ENCODE data around the gene CCDC88B. TPM values are rescaled to one million over a fixed set of nuclear protein-coding genes. Genes with fewer than 3 reads are reported as not detected.

The CCDC88B gene
- total RNA-seq, 1 experiment from 2014 or later, result 7.6 TPM

GRCh38 chr11:64304316-64305072, 35.5 kb upstream of the CCDC88B start:
- peak; percentile 58 for TF ChIP-seq CTCF (IDR thresholded peaks at IDR 0.05; ENCODE audit: unreplicated experiment)
- Mint-ChIP-seq H3K4me3 (ENCODE audit: low read depth, unreplicated experiment) (peak overlapping the region; percentile 100), H3K27ac (ENCODE audit: unreplicated experiment) (peak overlapping the region; percentile 50), H3K9me3 (ENCODE audit: low read depth, unreplicated experiment) (no peaks in the 10 kb centered on the region), H3K36me3 (ENCODE audit: insufficient read depth, unreplicated experiment) (peaks cover 44% of the 10 kb centered on the region), H3K27me3 (ENCODE audit: unreplicated experiment) (peaks cover 16% of the 10 kb centered on the region), H3K4me1 (ENCODE audit: low read depth, unreplicated experiment) (peaks cover 31% of the 10 kb centered on the region)
- peak; percentile 96 for DNase-seq
- CTCF ChIA-PET, result interaction anchor here (0.7 to 3.7 kb wide), 11 partner anchors 13 to 348 kb away, joined by 3 to 25 read pairs (median 4); partner anchors contain the start of genes BAD, GPR137, PRDX5 and TRMT112
- BruUV-seq (replicated peaks), result no TSS peak
- intact Hi-C loops (cut with micrococcal nuclease; ENCODE audit: unreplicated experiment), result loop anchor here (2.0 to 10.0 kb wide), 2 partner anchors 34 to 60 kb away; partner anchors contain the start of genes FKBP2 and PPP1R14B

- intact Hi-C loops (cut with micrococcal nuclease; ENCODE audit: unreplicated experiment), result loop anchor here (2.0 to 10.0 kb wide), 2 partner anchors 34 to 60 kb away; partner anchors contain the start of genes FKBP2 and PPP1R14B
Observed at GRCh38 chr11:64305075-64305690, 34.8 kb upstream of the CCDC88B start, which contains the start of gene ESRRA. TSS of gene ESRRA (plus strand) at chr11:64305524. CDS start at chr11:64307180, 1,656 bp downstream.

GRCh38 chr11:64305691-64306562, 34.1 kb upstream of the CCDC88B start:
- intact Hi-C loops (cut with micrococcal nuclease; ENCODE audit: unreplicated experiment), result loop anchor here (2.0 to 10.0 kb wide), 2 partner anchors 35 to 61 kb away; partner anchors contain the start of genes FKBP2 and PPP1R14B
- TF ChIP-seq CTCF (IDR thresholded peaks at IDR 0.05; ENCODE audit: unreplicated experiment), result no peak
- H3K27ac Mint-ChIP-seq (ENCODE audit: unreplicated experiment), result peak overlapping the region; percentile 92
- H3K27me3 Mint-ChIP-seq (ENCODE audit: unreplicated experiment), result peaks cover 2% of the 10 kb centered on the region
- peak overlapping the region; percentile 100 for H3K4me3 Mint-ChIP-seq (ENCODE audit: low read depth, unreplicated experiment)
- no peaks in the 10 kb centered on the region for H3K9me3 Mint-ChIP-seq (ENCODE audit: low read depth, unreplicated experiment)
- peaks cover 17% of the 10 kb centered on the region for H3K4me1 Mint-ChIP-seq (ENCODE audit: low read depth, unreplicated experiment)
- CTCF ChIA-PET, result interaction anchor here (0.6 to 3.7 kb wide), 7 partner anchors 11 to 347 kb away, joined by 3 to 25 read pairs (median 3); partner anchors contain the start of genes PRDX5 and TRMT112
- peaks cover 44% of the 10 kb centered on the region for H3K36me3 Mint-ChIP-seq (ENCODE audit: insufficient read depth, unreplicated experiment)
- BruUV-seq (replicated peaks), result no TSS peak
- peak; percentile 86 for DNase-seq

More at GRCh38 chr11:64305075-64305690, 34.8 kb upstream of the CCDC88B start, which contains the start of gene ESRRA:
- peak; percentile 99 for DNase-seq
- Mint-ChIP-seq H3K27me3 (ENCODE audit: unreplicated experiment) (peaks cover 9% of the 10 kb centered on the region), H3K9me3 (ENCODE audit: low read depth, unreplicated experiment) (no peaks in the 10 kb centered on the region), H3K4me1 (ENCODE audit: low read depth, unreplicated experiment) (peaks cover 24% of the 10 kb centered on the region), H3K36me3 (ENCODE audit: insufficient read depth, unreplicated experiment) (peaks cover 47% of the 10 kb centered on the region), H3K27ac (ENCODE audit: unreplicated experiment) (peak within 1 kb of the TSS; percentile 92), H3K4me3 (ENCODE audit: low read depth, unreplicated experiment) (peak within 1 kb of the TSS; percentile 100)
- CTCF ChIA-PET, result interaction anchor here (0.6 to 3.7 kb wide), 10 partner anchors 12 to 348 kb away, joined by 3 to 25 read pairs (median 6); partner anchors contain the start of genes BAD, GPR137, PRDX5 and TRMT112
- TF ChIP-seq CTCF (IDR thresholded peaks at IDR 0.05; ENCODE audit: unreplicated experiment), result no peak
- no TSS peak for BruUV-seq (replicated peaks)

Measured in Calu3 (cell line).